DMS 273 (cell line): ENCODE measurements around the gene RNF31.
A peak's percentile ranks its signal among the peaks of the same experiment; 100 is the strongest.
"Not testable (repeated sequence)": the region's sequence is repeated elsewhere in the genome, so short reads cannot be mapped to it uniquely, and the experiment has no call there.

ENCODE experiments used
- DNase-seq: peaks from one replicate; lab custom pipeline; 2025; ENCODE audit not compliant: unreplicated experiment; lab: John Stamatoyannopoulos, UW

RNF31 gene

DNA sequence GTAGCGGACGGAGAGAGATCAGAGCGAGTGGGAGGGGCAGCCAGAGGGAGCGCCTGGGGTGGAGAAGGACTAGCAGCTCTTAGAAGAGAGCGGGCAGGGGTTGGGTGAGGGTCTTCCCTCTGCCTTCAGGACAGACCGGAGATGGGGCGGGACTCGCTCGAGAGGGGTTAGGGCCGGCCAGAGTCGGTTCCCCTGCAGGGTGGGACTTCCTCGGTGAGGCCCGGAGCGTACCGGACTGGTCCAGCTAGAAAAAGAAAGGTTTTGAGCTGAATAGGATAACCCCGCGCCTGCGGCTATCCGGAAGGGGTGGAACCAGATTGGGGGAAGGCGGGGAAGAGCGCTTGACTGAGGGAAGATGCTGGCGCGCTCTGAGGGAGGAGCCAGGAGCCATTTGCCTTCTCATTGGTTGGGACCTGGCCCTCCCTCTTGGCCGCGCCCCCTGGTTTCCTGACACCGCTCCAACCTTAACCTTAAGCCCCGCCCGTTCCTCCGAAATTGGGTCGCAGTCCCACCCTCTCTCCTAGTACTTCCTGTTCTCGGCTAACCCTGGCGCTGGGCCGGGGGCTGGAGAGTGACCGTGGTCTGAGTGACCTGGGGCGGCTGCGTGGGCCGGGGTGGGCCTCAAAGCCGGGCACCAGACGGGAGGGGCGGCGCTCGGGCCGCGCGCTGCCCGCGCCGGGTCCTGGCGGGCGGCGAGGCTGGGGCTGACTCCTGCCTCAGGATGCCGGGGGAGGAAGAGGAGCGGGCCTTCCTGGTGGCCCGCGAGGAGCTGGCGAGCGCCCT, at the start of gene RNF31:
Gene RNF31 (plus strand): TSS at position 521 of the 783 bp plus-strand sequence. CDS start 201 bp downstream, at position 722.
- DNase-seq: peak; percentile 99

DNA sequence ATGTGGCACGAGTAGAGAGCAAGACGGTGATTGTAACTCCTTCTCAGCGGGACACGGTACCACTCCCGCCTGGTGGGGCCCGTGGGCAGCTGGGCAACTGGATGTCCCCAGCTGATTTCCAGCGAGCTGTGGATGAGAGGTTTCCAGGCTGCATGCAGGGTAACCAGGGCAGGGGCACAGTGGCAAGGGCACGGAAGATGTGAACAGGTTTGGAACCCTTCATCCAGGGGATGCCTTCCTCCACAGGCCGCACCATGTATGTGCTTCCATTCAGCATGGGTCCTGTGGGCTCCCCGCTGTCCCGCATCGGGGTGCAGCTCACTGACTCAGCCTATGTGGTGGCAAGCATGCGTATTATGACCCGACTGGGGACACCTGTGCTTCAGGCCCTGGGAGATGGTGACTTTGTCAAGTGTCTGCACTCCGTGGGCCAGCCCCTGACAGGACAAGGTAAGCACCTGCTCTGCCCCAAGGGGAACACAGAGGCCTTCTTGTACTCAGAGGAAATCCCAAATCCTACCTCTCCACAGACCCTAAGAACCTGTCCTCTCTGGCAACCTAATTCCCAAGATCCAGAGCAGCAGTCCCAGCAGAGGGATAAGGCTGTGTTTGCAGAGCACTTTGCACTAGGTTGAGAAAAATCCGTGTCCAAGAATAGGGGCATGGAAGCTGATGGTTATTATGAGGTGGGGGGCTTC, 48.9 kb upstream of the RNF31 start:
- no peak for DNase-seq

DNA sequence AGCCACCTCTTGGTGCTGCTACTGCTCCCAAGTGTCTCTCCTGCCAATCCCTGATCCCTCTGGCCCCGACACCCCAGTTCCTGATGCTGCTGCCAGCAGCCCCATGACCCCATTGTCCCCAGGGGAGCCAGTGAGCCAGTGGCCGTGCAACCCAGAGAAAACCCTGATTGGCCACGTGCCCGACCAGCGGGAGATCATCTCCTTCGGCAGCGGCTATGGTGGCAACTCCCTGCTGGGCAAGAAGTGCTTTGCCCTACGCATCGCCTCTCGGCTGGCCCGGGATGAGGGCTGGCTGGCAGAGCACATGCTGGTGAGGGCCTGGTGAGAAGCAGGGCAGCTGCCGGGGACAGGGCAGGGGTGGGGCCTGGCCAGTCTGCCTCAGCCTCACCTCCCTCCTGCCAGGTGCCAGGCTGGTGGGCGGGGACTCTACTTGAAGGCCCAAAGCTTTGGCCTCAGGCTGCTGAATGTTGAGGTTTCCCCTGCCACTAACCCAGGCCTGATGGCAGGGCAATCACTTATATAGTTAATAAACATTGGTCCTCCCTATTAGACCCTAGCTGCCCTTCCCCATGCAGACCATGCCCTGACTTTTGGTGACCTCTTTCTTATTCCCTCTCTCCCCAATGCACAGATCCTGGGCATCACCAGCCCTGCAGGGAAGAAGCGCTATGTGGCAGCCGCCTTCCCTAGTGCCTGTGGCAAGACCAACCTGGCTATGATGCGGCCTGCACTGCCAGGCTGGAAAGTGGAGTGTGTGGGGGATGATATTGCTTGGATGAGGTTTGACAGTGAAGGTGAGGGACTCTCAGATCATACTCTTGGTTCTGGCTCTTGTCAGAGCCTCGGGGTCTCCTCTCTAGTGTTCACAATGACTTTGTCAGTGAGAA, 48.1 kb upstream of the RNF31 start:
- DNase-seq: no peak

DNA sequence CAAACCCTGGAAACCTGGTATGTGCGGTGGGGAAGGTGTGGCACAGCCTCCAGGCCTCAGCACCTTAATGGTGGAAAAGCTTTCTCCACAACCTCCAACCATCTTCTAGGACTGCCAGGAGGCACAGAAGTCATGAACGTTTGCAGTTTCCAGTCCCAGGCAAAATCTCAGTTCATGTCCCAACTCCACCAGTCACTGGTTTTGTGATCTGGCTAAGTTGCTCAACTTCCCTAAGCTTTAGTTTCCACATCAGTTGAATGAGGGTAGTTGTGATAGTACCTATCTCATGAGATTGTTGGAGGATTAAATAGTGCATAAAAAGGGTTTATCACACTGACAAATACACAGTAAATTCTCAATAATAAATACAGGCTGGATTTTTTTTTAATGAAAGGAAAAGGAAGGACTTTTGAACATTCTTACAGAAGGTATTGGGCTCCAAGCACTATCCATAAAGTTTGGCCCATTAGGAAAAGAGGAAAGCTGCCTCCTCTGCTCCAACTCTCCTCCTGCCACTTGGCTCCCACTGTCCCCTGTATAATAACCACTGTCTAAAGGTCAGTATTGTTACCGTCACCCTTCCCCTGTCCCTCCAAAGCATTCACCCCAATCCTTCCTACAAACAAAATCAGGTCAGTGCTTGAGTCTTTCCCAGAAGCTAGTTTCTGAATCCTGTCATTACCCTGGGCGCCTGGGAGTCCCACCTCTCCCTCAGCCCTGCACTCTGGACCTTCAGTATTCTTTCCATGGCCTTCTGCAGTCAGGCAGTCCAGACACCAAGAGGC, 46.9 kb upstream of the RNF31 start:
- no peak for DNase-seq

DNA sequence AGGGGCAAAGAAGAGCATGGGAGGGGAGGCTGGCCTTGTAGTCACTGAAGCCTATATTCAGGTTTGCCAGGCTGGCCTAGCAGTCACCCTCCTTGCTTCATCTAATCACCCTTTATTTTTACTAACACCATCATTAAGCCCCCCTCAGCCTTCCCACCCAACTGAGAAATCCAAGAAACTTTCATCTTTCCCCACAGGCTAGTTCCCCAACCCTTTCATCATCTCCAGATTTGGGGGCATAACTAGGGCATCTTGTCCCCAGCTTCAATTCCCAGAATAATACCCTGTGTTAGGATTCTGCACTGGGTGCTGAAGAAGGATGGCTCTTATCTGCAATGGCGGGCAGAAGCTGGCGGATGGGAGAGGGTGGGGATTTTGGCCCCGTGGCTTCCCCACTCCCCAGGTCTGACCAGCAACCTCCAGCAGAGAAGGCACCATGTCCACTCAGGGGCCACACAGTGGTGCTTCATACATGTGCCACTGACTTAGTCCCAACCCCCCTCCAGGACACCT, 46.3 kb upstream of the RNF31 start:
- DNase-seq: no peak

DNA sequence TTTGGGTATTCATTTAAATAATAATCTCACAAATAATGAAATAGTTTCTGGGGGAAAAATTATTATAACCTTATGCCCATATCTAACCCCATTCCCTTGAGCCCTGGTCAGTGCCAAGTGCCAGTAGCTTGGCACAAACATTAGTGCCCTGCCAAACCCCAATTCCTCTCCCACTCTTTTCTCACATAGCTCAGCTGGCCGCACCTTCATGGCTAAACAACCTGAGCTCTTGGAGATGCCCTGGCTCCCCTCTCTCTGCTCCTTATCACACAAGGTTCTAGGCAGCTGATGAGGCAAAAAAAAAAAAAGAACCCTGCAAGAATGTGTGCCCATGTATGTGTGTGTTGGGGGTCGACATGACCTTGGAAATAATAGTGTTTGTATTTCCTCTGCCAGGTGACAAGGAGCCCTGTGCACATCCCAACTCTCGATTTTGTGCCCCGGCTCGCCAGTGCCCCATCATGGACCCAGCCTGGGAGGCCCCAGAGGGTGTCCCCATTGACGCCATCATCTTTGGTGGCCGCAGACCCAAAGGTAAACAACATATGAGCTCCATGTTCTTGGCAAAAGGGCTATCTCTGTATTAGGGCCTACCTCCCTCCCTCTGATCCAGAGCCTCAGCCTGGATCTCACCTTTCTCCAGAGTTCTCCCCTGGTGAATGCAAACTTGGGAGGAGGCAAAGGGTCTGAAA, 44.8 kb upstream of the RNF31 start:
- DNase-seq: no peak

DNA sequence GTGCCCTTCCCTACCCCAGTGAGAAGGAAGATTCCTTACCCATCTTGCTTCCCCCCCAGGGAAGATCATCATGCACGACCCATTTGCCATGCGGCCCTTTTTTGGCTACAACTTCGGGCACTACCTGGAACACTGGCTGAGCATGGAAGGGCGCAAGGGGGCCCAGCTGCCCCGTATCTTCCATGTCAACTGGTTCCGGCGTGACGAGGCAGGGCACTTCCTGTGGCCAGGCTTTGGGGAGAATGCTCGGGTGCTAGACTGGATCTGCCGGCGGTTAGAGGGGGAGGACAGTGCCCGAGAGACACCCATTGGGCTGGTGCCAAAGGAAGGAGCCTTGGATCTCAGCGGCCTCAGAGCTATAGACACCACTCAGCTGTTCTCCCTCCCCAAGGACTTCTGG, 43.8 kb upstream of the RNF31 start:
- no peak for DNase-seq

DNA sequence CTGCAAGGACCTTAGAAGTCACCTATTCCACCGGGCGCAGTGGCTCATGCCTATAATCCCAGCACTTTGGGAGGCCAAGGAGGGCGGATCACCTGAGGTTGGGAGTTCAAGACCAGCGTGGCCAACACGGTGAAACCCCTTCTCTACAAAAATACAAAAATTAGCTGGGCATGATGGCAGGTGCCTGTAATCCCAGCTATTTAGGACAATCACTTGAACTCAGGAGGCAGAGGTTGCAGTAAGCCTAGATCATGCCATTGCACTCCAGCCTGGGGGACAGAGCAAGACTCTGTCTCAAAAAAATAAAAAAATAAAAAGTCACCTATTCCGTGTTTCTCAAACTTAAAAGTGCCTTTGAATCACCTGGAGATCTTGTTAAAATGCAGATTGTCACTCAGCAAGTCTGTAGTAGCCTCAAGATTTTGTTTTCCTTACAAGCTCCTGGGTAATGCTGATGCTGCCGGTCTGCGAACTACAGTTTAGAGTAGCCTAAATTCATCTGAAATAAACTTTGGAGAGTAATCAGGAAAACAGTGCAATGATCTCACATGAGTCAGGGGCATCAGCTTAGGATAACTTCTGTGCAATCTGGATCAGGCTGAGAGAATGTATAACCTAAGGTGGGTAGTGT, 41.6 kb upstream of the RNF31 start:
- DNase-seq: not testable (repeated sequence)

DNA sequence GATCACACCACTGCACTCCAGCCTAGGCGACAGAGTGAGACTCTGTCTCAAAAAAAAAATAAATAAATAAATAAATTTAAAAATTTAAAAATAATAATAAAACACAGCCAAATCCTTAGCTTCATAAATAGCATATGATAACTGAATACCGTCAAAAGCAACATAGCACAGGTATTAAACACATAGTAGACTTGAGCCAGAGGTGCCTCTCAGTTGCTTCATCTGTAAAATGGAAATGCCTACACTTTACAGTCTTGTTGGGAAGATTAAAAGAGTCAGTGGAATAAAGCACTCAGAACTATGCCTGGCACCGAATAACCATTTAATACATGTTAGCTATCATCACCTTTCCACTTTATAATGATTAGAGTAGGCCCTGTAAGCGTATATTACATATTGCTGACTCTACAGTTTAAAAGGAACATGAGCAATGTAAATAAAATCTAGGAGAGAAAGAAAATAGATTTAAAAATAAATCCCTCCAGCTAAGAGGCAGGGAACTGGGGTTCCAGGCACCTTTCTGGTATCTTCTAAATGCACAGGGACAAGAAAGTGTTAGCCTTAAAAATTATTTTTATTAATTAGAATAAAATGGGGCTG, 40.5 kb upstream of the RNF31 start:
- DNase-seq: no peak

DNA sequence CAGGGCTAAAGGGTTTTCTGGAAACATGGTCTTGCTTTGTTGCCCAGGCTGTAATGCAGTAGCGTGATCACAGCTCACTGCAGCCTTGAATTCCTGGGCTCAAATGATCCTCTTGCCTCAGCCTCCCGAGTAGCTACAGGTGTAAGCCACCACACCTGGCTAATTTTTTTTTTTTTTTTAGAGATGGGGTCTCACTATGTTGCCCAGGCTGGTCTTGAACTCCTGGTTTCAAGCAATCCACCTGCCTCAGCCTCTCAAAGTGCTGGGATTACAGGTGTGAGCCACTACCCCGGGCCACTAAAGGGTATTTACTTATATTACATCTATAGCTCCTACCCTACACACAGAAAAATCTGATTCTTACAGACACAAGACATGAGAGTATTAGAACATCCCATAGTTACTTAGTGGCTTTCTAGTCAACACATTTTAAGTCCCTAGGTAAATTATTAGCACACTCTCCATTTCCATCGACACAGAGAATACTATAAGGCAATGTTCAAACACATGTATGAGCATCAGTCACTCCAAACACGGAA, 38.9 kb upstream of the RNF31 start:
- DNase-seq: no peak

DNA sequence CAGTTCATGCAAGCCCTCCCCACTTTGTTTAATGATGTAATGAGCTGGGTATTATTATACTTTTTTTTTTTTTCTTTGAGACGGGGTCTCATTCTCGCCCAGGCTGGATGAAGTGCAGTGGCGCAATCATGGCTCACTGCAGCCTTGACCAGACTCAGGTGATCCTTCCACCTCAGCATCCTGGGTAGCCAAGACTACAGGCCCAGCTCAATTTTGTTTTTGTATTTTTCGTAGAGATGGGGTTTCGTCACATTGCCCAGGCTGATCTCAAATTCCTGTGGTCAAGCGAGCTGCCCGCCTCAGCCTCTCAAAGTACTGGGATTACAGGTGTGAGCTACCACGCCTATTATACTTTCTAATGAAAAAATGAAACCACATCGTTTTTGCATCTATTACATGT, 37.2 kb upstream of the RNF31 start:
- no peak for DNase-seq

DNA sequence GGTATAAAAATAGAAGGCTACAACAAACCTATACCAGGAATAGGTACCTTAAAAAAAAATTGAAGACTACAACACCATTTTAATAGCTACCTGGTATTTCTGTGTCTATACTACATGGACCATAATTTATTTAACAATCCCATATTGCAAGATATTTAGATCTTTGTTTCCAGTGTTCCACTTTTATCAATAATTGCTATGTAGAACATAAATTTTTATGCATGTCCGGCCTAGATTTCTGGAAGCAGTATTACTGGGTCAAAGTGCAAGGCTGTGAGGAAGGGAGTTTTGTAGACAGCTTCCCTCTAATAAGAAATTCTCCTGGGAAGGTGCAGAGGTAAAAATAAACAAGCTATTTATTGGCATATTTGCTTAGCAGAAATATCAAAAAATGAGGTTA, 36.8 kb upstream of the RNF31 start:
- no peak for DNase-seq

DNA sequence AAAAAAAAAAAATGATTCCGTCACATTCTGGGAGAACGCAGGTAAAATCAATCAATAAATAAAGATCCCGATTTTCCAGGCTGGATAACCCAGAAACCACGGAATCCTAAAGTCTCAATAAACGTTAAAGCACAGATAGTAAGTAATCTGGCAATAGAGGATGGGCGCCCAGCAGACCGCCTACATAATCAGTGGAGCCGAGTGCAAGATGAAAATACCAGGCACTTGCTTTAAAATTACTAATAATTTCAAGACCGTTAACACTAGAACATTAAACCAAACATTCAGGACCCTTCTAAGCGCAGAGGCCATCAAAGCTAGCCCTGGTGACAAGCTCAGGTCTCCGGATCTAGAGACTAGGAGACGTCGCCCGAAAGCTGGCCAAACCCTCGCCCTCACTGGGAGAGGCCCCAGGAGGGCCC, 33.9 kb upstream of the RNF31 start:
- DNase-seq: no peak

DNA sequence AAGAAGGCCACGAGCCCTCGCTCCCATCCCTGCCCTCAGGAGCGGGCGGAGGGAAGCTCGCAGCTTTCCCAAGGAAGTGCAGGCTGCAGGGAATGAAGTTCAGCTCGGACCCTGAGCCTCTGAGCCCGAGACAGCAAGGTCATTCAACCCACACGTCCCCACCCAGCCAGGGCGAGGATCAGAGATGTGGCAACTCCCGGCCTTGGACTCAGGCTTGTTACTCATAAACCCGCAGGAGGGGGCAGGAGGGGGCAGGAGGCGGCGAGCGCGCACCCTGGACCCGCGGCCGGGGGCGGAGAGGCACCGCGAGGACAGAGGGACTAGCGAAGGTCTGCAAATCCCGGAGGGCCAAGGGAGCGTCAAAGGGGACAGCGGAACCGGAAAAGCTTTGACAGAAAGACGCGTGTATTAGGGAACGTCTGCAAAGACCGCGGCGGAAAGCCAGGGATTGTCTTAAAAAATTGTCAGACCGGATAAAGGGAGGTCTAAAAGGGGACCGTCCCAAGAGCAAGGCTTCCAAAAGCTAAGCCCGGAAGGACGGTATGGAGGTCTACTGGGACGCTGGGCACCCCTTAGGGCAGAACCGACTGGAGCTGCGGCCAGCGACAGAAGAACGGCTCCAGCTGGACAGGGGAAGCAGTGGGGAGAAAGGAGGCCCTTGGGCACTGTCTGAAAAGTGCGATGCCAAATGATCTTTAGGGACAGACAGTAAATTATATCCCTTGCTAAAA, 33.3 kb upstream of the RNF31 start:
- DNase-seq: peak; percentile 94

DNA sequence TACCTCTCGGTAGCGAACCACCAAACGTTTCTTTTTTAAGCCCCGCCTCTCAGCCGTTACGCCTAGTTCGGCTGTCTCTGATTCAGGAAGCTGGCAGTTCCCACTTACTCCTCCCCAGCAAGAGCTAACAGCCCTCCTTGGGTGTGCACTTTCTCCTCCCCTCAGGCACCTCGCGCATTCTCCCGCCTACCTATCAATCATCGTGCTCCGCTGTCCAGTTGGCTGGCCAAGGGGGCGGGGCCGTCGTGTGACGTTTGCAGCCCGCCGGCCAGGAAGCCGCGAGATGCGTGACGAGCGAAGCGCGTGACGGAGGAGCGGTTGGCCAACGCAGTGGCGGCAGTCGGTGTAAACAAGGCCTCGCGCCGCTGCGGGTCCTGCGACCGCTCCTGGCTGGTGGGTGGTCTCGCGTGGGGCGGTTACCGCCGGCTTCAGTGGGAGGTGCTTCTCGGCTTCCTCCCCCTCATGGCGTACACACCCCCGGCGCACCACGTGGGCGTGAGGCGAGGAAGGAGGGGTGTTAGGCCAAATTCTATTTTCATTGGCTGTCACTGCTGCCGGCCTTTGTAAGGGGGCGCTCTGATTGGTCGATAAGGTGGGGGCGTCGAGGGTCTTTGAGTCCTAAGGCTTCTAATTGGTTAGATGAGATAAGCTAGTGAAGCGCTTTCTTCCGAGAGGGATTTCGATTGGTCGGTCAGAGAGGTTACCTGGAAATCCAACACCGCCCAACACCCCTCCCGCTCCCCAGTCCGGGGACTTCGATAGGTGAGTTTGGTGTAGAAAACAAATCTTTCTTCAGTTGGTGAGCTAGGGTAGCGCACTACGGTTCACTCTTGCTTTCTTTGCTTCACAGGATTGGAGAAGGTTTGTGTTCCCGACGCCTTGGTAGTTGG, 32.5 kb upstream of the RNF31 start, which contains the start of the genes DCAF11 and NRL:
Gene DCAF11 (plus strand): TSS at position 246 of the 890 bp plus-strand sequence. CDS start 818 bp downstream, outside the sequence.
Gene NRL (minus strand): TSS at position 418 of the 890 bp plus-strand sequence. CDS start 32,101 bp downstream, outside the sequence.
- DNase-seq: peak; percentile 100

DNA sequence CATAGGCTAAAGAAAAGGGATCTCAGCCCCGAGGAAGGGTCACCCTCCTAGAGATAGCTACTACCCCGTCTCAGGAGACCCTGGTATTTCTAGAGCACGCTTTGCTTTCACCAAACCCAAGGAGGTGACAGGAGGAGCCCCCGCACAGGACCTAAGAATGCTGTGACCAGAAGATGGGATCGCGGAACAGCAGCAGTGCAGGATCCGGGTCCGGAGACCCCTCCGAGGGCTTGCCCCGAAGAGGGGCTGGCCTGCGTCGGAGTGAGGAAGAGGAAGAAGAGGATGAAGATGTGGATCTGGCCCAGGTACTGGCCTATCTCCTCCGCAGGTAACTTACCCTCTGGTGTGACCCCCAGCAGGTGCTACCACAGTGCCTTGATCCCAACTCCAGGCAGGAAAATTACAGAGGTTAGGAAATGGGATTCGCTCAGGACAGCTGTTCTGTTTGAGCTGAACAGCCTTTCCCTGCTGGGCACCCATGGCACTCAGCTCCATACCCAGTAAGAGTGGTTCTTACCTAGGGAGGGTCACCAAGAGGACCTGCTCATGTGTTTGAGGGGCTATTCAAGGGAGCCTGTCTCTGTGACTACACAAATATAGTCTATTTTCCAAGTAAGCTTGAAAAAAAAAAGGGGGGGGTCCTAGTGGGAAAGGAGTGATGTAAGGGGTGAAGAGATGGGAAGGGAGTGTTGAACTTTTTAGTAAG, 31.7 kb upstream of the RNF31 start:
- DNase-seq: no peak
